Neural crest cell (in vitro differentiated cells): ENCODE results near the gene LYRM9. TPM values are rescaled to one million over a fixed set of nuclear protein-coding genes. Genes with fewer than 3 reads are reported as not detected.

Experiments used
- DNase-seq: peaks from one replicate; pipeline ENCODE4 v3.0.0; 2021; ENCODE audit warnings: low read depth, mixed read lengths, low spot score
- H3K27ac Mint-ChIP-seq: one replicate; pipeline ENCODE4 v1.8.0; 2021; ENCODE audit warnings: mild to moderate bottlenecking, mixed read lengths; ENCODE audit not compliant: unreplicated experiment
- H3K27me3 Mint-ChIP-seq: 2 replicates; pipeline ENCODE4 v1.8.0; 2021; ENCODE audit warnings: low read depth, mild to moderate bottlenecking, mixed read lengths
- H3K36me3 Mint-ChIP-seq: 2 replicates; pipeline ENCODE4 v1.8.0; 2021; ENCODE audit warnings: low read depth, mild to moderate bottlenecking, mixed read lengths
- H3K4me1 Mint-ChIP-seq: 2 replicates; pipeline ENCODE4 v1.8.0; 2021; ENCODE audit warnings: mixed read lengths
- H3K4me3 Mint-ChIP-seq: one replicate; pipeline ENCODE4 v1.8.0; 2021; ENCODE audit warnings: mild to moderate bottlenecking, mixed read lengths
- H3K9me3 Mint-ChIP-seq: 2 replicates; pipeline ENCODE4 v1.8.0; 2021; ENCODE audit warnings: mixed read lengths
- CTCF ChIP-seq: fragments of 200-600 bp; sonication (generic); conservative IDR thresholded peaks from 2 replicates; pipeline ENCODE4 v1.5.0; 2021; ENCODE audit warnings: antibody characterized with exemption, mild to moderate bottlenecking
- total RNA-seq: library from RNA; stranded (reverse); gene quantifications from 2 replicates; pipeline ENCODE4 v1.2.1, GENCODE V29; 2021

LYRM9 gene
- total RNA-seq, 1 donor from 2014 or later, result 4.3 TPM

GRCh38 chr17:27938241-27938640 is 45.1 kb upstream of the LYRM9 start:
- no peak for TF ChIP-seq CTCF
- H3K36me3 Mint-ChIP-seq, result no peaks in the 10 kb centered on the region
- H3K27me3 Mint-ChIP-seq, result peaks cover 70% of the 10 kb centered on the region
- no peak for DNase-seq
- no peak overlapping the region for H3K27ac Mint-ChIP-seq
- peaks cover 4% of the 10 kb centered on the region for H3K4me1 Mint-ChIP-seq
- H3K9me3 Mint-ChIP-seq, result peaks cover 3% of the 10 kb centered on the region
- no peak overlapping the region for H3K4me3 Mint-ChIP-seq

- peaks cover 74% of the 10 kb centered on the region for H3K27me3 Mint-ChIP-seq
- peaks cover 4% of the 10 kb centered on the region for H3K4me1 Mint-ChIP-seq
- H3K4me3 Mint-ChIP-seq, result no peak overlapping the region
- no peaks in the 10 kb centered on the region for H3K36me3 Mint-ChIP-seq
- H3K27ac Mint-ChIP-seq, result no peak overlapping the region
- H3K9me3 Mint-ChIP-seq, result peaks cover 3% of the 10 kb centered on the region
- DNase-seq, result no peak
- TF ChIP-seq CTCF, result no peak
These were observed 43.9 kb upstream of the LYRM9 start for GRCh38 chr17:27937025-27937546.

GRCh38 chr17:27930000-27930399 is 36.8 kb upstream of the LYRM9 start:
- H3K27ac Mint-ChIP-seq, result no peak overlapping the region
- DNase-seq, result no peak
- H3K4me3 Mint-ChIP-seq, result no peak overlapping the region
- no peak for TF ChIP-seq CTCF
- peaks cover 51% of the 10 kb centered on the region for H3K27me3 Mint-ChIP-seq
- no peaks in the 10 kb centered on the region for H3K36me3 Mint-ChIP-seq
- peaks cover 3% of the 10 kb centered on the region for H3K9me3 Mint-ChIP-seq
- H3K4me1 Mint-ChIP-seq, result peaks cover 4% of the 10 kb centered on the region

- Mint-ChIP-seq H3K36me3 (no peaks in the 10 kb centered on the region), H3K4me1 (no peaks in the 10 kb centered on the region), H3K27ac (no peak overlapping the region)
These were observed 35.4 kb upstream of the LYRM9 start for GRCh38 chr17:27928587-27928986.

GRCh38 chr17:27927781-27928180 is 34.6 kb upstream of the LYRM9 start:
- no peaks in the 10 kb centered on the region for H3K9me3 Mint-ChIP-seq
- no peak for DNase-seq
- TF ChIP-seq CTCF, result no peak
- H3K27me3 Mint-ChIP-seq, result peaks cover 38% of the 10 kb centered on the region
- H3K4me1 Mint-ChIP-seq, result no peaks in the 10 kb centered on the region
- H3K36me3 Mint-ChIP-seq, result no peaks in the 10 kb centered on the region
- no peak overlapping the region for H3K27ac Mint-ChIP-seq
- no peak overlapping the region for H3K4me3 Mint-ChIP-seq

More at GRCh38 chr17:27928587-27928986, 35.4 kb upstream of the LYRM9 start:
- H3K9me3 Mint-ChIP-seq, result no peaks in the 10 kb centered on the region
- no peak for DNase-seq
- H3K27me3 Mint-ChIP-seq, result peaks cover 38% of the 10 kb centered on the region
- H3K4me3 Mint-ChIP-seq, result no peak overlapping the region
- TF ChIP-seq CTCF, result no peak
